ENCODE results near the gene FIGNL2. TPM values are rescaled to one million over a fixed set of nuclear protein-coding genes. Genes with fewer than 3 reads are reported as not detected.
"Not testable (repeated sequence)": the region's sequence is repeated elsewhere in the genome, so short reads cannot be mapped to it uniquely, and the experiment has no call there.

FIGNL2 gene
- total RNA-seq, 6 donors from 2014 or later: 0.22 to 1.5 (median 0.39) TPM; not detected in 1

- Histone ChIP-seq H3K9me3 (no peaks in the 10 kb centered on the region), H3K27ac (no peak overlapping the region), H3K4me1 (peaks cover 0 to 11% (median 6%) of the 10 kb centered on the region in 4 donors), H3K36me3 (no peaks in the 10 kb centered on the region), H3K4me3 (no peak overlapping the region), H3K27me3 (no peaks in the 10 kb centered on the region)
- ATAC-seq (ENCODE audit: low FRiP score in 2 of 2): no peak
- WGBS, 2 donors: 65 to 80% methylated on average over 3 of the region's 3 CpGs
- TF ChIP-seq POLR2A (IDR thresholded peaks at IDR 0.05): no peak
- no peak for TF ChIP-seq CTCF (IDR thresholded peaks at IDR 0.05)
- TF ChIP-seq POLR2AphosphoS5 (IDR thresholded peaks at IDR 0.05): no peak
- no peak for TF ChIP-seq EP300 (IDR thresholded peaks at IDR 0.05)
- no peak for DNase-seq
Observed at GRCh38 chr12:51809193-51809592, 39.3 kb downstream of the FIGNL2 start.

DNA sequence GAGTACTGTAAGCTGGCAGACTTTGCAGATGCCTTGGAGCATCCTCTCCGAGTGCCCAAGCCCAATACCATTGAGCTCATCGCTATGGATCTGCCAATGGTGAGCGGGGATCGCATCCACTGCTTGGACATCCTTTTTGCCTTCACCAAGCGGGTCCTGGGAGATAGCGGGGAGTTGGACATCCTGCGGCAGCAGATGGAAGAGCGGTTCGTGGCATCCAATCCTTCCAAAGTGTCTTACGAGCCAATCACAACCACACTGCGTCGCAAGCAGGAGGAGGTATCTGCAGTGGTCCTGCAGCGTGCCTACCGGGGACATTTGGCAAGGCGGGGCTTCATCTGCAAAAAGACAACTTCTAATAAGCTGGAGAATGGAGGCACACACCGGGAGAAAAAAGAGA lies 41.6 kb downstream of the FIGNL2 start:
- no peak for ATAC-seq (ENCODE audit: low FRiP score in 2 of 2)
- no peak for TF ChIP-seq POLR2AphosphoS5 (IDR thresholded peaks at IDR 0.05)
- TF ChIP-seq EP300 (IDR thresholded peaks at IDR 0.05): no peak
- TF ChIP-seq POLR2A (IDR thresholded peaks at IDR 0.05): no peak
- TF ChIP-seq CTCF (IDR thresholded peaks at IDR 0.05): no peak
- Histone ChIP-seq H3K36me3 (no peaks in the 10 kb centered on the region), H3K4me1 (peaks cover 0 to 5% (median under 1%) of the 10 kb centered on the region in 4 donors), H3K27me3 (no peaks in the 10 kb centered on the region), H3K4me3 (no peak overlapping the region), H3K9me3 (no peaks in the 10 kb centered on the region), H3K27ac (no peak overlapping the region)
- no peak for DNase-seq
- 90 to 95% methylated on average over 13 to 16 of the region's 16 CpGs for WGBS, 2 donors

DNA sequence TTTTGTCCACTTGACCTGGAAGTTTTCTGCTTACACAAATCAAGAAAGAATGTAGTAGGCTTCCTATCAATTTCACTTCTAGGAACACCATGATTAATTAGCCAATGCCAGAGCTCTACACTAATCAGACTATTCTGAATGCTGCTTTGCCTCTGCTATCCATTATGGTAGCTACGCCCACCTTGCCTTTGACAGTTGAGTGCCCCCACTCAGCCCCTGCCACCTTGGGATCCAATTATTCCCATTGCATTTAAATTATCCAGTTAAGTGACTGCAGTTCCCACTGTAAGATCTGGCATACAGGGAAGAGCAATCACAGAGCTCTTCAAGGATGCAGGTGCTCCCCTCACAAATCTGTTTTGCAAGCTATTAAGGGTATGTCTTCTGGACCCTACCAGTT lies 47.5 kb downstream of the FIGNL2 start:
- TF ChIP-seq POLR2AphosphoS5 (IDR thresholded peaks at IDR 0.05) (no peak), EP300 (IDR thresholded peaks at IDR 0.05) (no peak), POLR2A (IDR thresholded peaks at IDR 0.05) (no peak), CTCF (IDR thresholded peaks at IDR 0.05) (no peak)
- 88 to 94% methylated on average over 1 of the region's 1 CpG for WGBS, 2 donors

DNA sequence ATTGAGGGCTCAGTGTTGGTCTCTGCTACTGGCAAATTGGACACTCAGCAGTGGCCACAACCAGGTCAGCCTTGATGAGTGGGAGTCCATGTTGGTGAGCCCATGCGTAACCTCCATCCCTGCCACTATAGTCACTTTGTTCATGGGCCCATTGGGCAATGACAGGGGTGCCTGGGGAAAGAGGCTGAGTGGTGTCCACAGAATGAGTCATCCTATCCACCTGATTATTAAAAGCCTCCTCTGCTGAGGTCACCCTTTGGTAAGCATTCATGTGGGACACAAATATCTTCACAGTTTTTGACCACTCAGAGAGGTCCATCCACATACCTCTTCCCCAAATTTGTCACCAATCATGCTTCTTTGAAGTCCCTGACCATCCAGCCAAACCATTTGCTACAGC lies 50.0 kb downstream of the FIGNL2 start:
- no peaks in the 10 kb centered on the region for H3K4me1 ChIP-seq
- TF ChIP-seq POLR2AphosphoS5 (IDR thresholded peaks at IDR 0.05): no peak
- no peak for TF ChIP-seq EP300 (IDR thresholded peaks at IDR 0.05)
- TF ChIP-seq POLR2A (IDR thresholded peaks at IDR 0.05): no peak
- no peak for TF ChIP-seq CTCF (IDR thresholded peaks at IDR 0.05)
- H3K27ac ChIP-seq: no peak overlapping the region
- H3K9me3 ChIP-seq: no peaks in the 10 kb centered on the region
- no peak for ATAC-seq (ENCODE audit: low FRiP score in 2 of 2)
- no peak for DNase-seq
- WGBS, 2 donors: 100% methylated on average over 1 of the region's 1 CpG; no CpG with 5 or more reads in 1 of the 2 donors
- no peaks in the 10 kb centered on the region for H3K36me3 ChIP-seq
- H3K4me3 ChIP-seq: no peak overlapping the region
- H3K27me3 ChIP-seq: no peaks in the 10 kb centered on the region

More for the DNA sequence above, 47.5 kb downstream of the FIGNL2 start:
- H3K36me3 ChIP-seq: no peaks in the 10 kb centered on the region
- H3K4me1 ChIP-seq: no peaks in the 10 kb centered on the region
- no peak overlapping the region for H3K4me3 ChIP-seq
- DNase-seq (no peak), ATAC-seq (ENCODE audit: low FRiP score in 2 of 2) (no peak)
- H3K27me3 ChIP-seq: no peaks in the 10 kb centered on the region
- no peaks in the 10 kb centered on the region for H3K9me3 ChIP-seq
- H3K27ac ChIP-seq: no peak overlapping the region

- H3K9me3 ChIP-seq; H3K27ac ChIP-seq; H3K27me3 ChIP-seq; H3K4me1 ChIP-seq; H3K4me3 ChIP-seq; DNase-seq; ATAC-seq (ENCODE audit: low FRiP score in 2 of 2); H3K36me3 ChIP-seq: not testable (repeated sequence)
- WGBS, 2 donors: 96 to 98% methylated on average over 4 of the region's 4 CpGs
Observed at GRCh38 chr12:51798051-51798450, 50.5 kb downstream of the FIGNL2 start.

Measured in upper lobe of left lung (tissue), 6 donors.